Raji (cell line): ENCODE data around the gene CD24.

ENCODE experiments used
- POLR2A ChIP-seq: IDR thresholded peaks from 2 replicates; pipeline ENCODE4 v1.6.1; 2011; ENCODE audit warnings: low read depth, low read length, control low read depth; ENCODE audit not compliant: insufficient read depth

The CD24 gene

GRCh38 chr6:106973836-106974335, 643 bp downstream of the CD24 start:
- TF ChIP-seq POLR2A = no peak

GRCh38 chr6:106973018-106973835, 1.3 kb downstream of the CD24 start:
- TF ChIP-seq POLR2A = no peak

GRCh38 chr6:106972500-106972899, 2.0 kb downstream of the CD24 start:
- no peak for TF ChIP-seq POLR2A

- no peak for TF ChIP-seq POLR2A
These were observed 6.5 kb downstream of the CD24 start for GRCh38 chr6:106967936-106968555.

GRCh38 chr6:106966671-106967640, 7.6 kb downstream of the CD24 start:
- TF ChIP-seq POLR2A = no peak

- TF ChIP-seq POLR2A = no peak
These were observed 8.3 kb downstream of the CD24 start for GRCh38 chr6:106966229-106966628.

GRCh38 chr6:106964954-106965353, 9.6 kb downstream of the CD24 start:
- TF ChIP-seq POLR2A = no peak

GRCh38 chr6:106964099-106964498, 10.4 kb downstream of the CD24 start:
- no peak for TF ChIP-seq POLR2A

GRCh38 chr6:106963544-106963943, 11.0 kb downstream of the CD24 start:
- TF ChIP-seq POLR2A = no peak

GRCh38 chr6:106961801-106962200, 12.7 kb downstream of the CD24 start:
- TF ChIP-seq POLR2A = no peak

GRCh38 chr6:106961136-106961535, 13.4 kb downstream of the CD24 start:
- no peak for TF ChIP-seq POLR2A

GRCh38 chr6:106959985-106960384, 14.5 kb downstream of the CD24 start:
- TF ChIP-seq POLR2A = no peak

- TF ChIP-seq POLR2A = no peak
These were observed 34.7 kb downstream of the CD24 start for GRCh38 chr6:106939848-106940247.

- TF ChIP-seq POLR2A = no peak
These were observed 35.3 kb downstream of the CD24 start for GRCh38 chr6:106939208-106939607.
